ENCODE measurements around the gene URB2. TPM values are rescaled to one million over a fixed set of nuclear protein-coding genes. Genes with fewer than 3 reads are reported as not detected.
"Not testable (repeated sequence)": the region's sequence is repeated elsewhere in the genome, so short reads cannot be mapped to it uniquely, and the experiment has no call there.

Gene URB2
- total RNA-seq, 2 experiments from 2014 or later = 28.9 to 30.1 TPM

GRCh38 chr1:229685149-229685548 is 59.1 kb downstream of the URB2 start:
- Mint-ChIP-seq H3K4me1 (peaks cover 4% of the 10 kb centered on the region), H3K27me3 (no peaks in the 10 kb centered on the region), H3K9me3 (peaks cover 7% of the 10 kb centered on the region), H3K4me3 (no peak overlapping the region), H3K36me3 (peaks cover 4% of the 10 kb centered on the region), H3K27ac (no peak overlapping the region)
- no peak for DNase-seq

GRCh38 chr1:229689273-229689672 is 63.2 kb downstream of the URB2 start:
- no peak for DNase-seq
- no peaks in the 10 kb centered on the region for H3K27me3 Mint-ChIP-seq

GRCh38 chr1:229689904-229690303 is 63.9 kb downstream of the URB2 start:
- no peak for DNase-seq
- Mint-ChIP-seq H3K4me1 (peaks cover 18% of the 10 kb centered on the region), H3K27me3 (no peaks in the 10 kb centered on the region), H3K4me3 (no peak overlapping the region), H3K27ac (no peak overlapping the region), H3K36me3 (peaks cover 4% of the 10 kb centered on the region), H3K9me3 (peaks cover 7% of the 10 kb centered on the region)

More at GRCh38 chr1:229689273-229689672, 63.2 kb downstream of the URB2 start:
- Mint-ChIP-seq H3K36me3 (peaks cover 4% of the 10 kb centered on the region), H3K4me3 (no peak overlapping the region), H3K9me3 (peaks cover 7% of the 10 kb centered on the region), H3K27ac (no peak overlapping the region), H3K4me1 (peaks cover 18% of the 10 kb centered on the region)

GRCh38 chr1:229690662-229691061 is 64.6 kb downstream of the URB2 start:
- H3K4me1 Mint-ChIP-seq = peaks cover 18% of the 10 kb centered on the region
- H3K27ac Mint-ChIP-seq = no peak overlapping the region
- H3K9me3 Mint-ChIP-seq = peaks cover 2% of the 10 kb centered on the region
- H3K36me3 Mint-ChIP-seq = no peaks in the 10 kb centered on the region
- no peaks in the 10 kb centered on the region for H3K27me3 Mint-ChIP-seq
- no peak for DNase-seq
- H3K4me3 Mint-ChIP-seq = no peak overlapping the region

GRCh38 chr1:229691362-229691761 is 65.3 kb downstream of the URB2 start:
- no peak for DNase-seq
- Mint-ChIP-seq H3K4me3 (no peak overlapping the region), H3K4me1 (peaks cover 18% of the 10 kb centered on the region), H3K27me3 (no peaks in the 10 kb centered on the region), H3K9me3 (no peaks in the 10 kb centered on the region), H3K36me3 (no peaks in the 10 kb centered on the region), H3K27ac (no peak overlapping the region)

GRCh38 chr1:229693129-229693900 is 67.3 kb downstream of the URB2 start:
- Mint-ChIP-seq H3K27me3 (no peaks in the 10 kb centered on the region), H3K4me3 (no peak overlapping the region), H3K27ac (no peak overlapping the region), H3K36me3 (no peaks in the 10 kb centered on the region), H3K9me3 (no peaks in the 10 kb centered on the region), H3K4me1 (peaks cover 18% of the 10 kb centered on the region)
- no peak for DNase-seq

- H3K27me3 Mint-ChIP-seq = no peaks in the 10 kb centered on the region
- H3K27ac Mint-ChIP-seq = no peak overlapping the region
- no peak overlapping the region for H3K4me3 Mint-ChIP-seq
- H3K36me3 Mint-ChIP-seq = no peaks in the 10 kb centered on the region
- DNase-seq = no peak
- H3K9me3 Mint-ChIP-seq = no peaks in the 10 kb centered on the region
- H3K4me1 Mint-ChIP-seq = peaks cover 16% of the 10 kb centered on the region
Observed at GRCh38 chr1:229694053-229694693, 68.1 kb downstream of the URB2 start.

- no peak overlapping the region for H3K4me3 Mint-ChIP-seq
- no peaks in the 10 kb centered on the region for H3K36me3 Mint-ChIP-seq
- H3K27me3 Mint-ChIP-seq = no peaks in the 10 kb centered on the region
- no peak for DNase-seq
- no peaks in the 10 kb centered on the region for H3K9me3 Mint-ChIP-seq
- H3K4me1 Mint-ChIP-seq = peaks cover 12% of the 10 kb centered on the region
- H3K27ac Mint-ChIP-seq = no peak overlapping the region
Observed at GRCh38 chr1:229696385-229696784, 70.3 kb downstream of the URB2 start.

- no peak for DNase-seq
- Mint-ChIP-seq H3K27me3 (no peaks in the 10 kb centered on the region), H3K27ac (no peak overlapping the region), H3K9me3 (no peaks in the 10 kb centered on the region), H3K4me1 (no peaks in the 10 kb centered on the region), H3K4me3 (no peak overlapping the region), H3K36me3 (no peaks in the 10 kb centered on the region)
Observed at GRCh38 chr1:229699613-229700267, 73.7 kb downstream of the URB2 start.

- H3K27me3 Mint-ChIP-seq = no peaks in the 10 kb centered on the region
- H3K9me3 Mint-ChIP-seq = peaks cover 8% of the 10 kb centered on the region
- H3K36me3 Mint-ChIP-seq = no peaks in the 10 kb centered on the region
- H3K4me3 Mint-ChIP-seq = no peak overlapping the region
- DNase-seq = no peak
- H3K27ac Mint-ChIP-seq = no peak overlapping the region
- no peaks in the 10 kb centered on the region for H3K4me1 Mint-ChIP-seq
Observed at GRCh38 chr1:229704157-229704556, 78.1 kb downstream of the URB2 start.

- H3K27ac Mint-ChIP-seq, DNase-seq, H3K9me3 Mint-ChIP-seq, H3K4me1 Mint-ChIP-seq, H3K27me3 Mint-ChIP-seq, H3K4me3 Mint-ChIP-seq, H3K36me3 Mint-ChIP-seq: not testable (repeated sequence)
Observed at GRCh38 chr1:229705152-229705551, 79.1 kb downstream of the URB2 start.

- not testable (repeated sequence) for H3K27ac Mint-ChIP-seq, H3K27me3 Mint-ChIP-seq, H3K4me1 Mint-ChIP-seq, DNase-seq, H3K4me3 Mint-ChIP-seq, H3K36me3 Mint-ChIP-seq, H3K9me3 Mint-ChIP-seq
Observed at GRCh38 chr1:229707127-229707526, 81.1 kb downstream of the URB2 start.

- Mint-ChIP-seq H3K36me3 (no peaks in the 10 kb centered on the region), H3K4me1 (no peaks in the 10 kb centered on the region), H3K27ac (no peak overlapping the region), H3K4me3 (no peak overlapping the region), H3K27me3 (no peaks in the 10 kb centered on the region), H3K9me3 (peaks cover 8% of the 10 kb centered on the region)
- DNase-seq = no peak
Observed at GRCh38 chr1:229709500-229710013, 83.5 kb downstream of the URB2 start.

Data from activated naive CD8-positive, alpha-beta T cell treated with anti-CD3 and anti-CD28 coated beads for 36 hours (primary cell).